Nephron (organoid): ENCODE measurements around the gene PROC.

Source experiments
- H3K27ac Mint-ChIP-seq, 3 experiments: 2 replicates each; pipeline ENCODE4 v1.8.0; 2020; ENCODE audit warnings: mixed read lengths in 3 of 3, mild to moderate bottlenecking in 2 of 3, moderate library complexity in 1 of 3
- H3K27me3 Mint-ChIP-seq: 2 replicates; pipeline ENCODE4 v1.8.0; 2021; ENCODE audit warnings: low read depth, mild to moderate bottlenecking, moderate library complexity, mixed read lengths
- H3K36me3 Mint-ChIP-seq: 2 replicates; pipeline ENCODE4 v1.8.0; 2020; ENCODE audit warnings: low read depth, mixed read lengths
- H3K4me1 Mint-ChIP-seq: 2 replicates; pipeline ENCODE4 v1.8.0; 2020; ENCODE audit warnings: mixed read lengths
- H3K4me3 Mint-ChIP-seq, 3 experiments: 2 replicates each; pipeline ENCODE4 v1.8.0; 2020; ENCODE audit warnings: mild to moderate bottlenecking in 3 of 3, mixed read lengths in 3 of 3, moderate library complexity in 2 of 3
- H3K9me3 Mint-ChIP-seq: 2 replicates; pipeline ENCODE4 v1.8.0; 2020; ENCODE audit warnings: mixed read lengths
- CTCF ChIP-seq, 3 experiments: fragments of 200-600 bp; sonication (generic); IDR thresholded peaks; one replicate each; pipeline ENCODE4 v1.5.0; 2021; ENCODE audit warnings: antibody characterized with exemption in 3 of 3; ENCODE audit not compliant: unreplicated experiment in 3 of 3

The PROC gene

GRCh38 chr2:127377262-127377661 is 41.0 kb upstream of the PROC start:
- Mint-ChIP-seq H3K4me1 (peaks cover 14% of the 10 kb centered on the region), H3K9me3 (peaks cover 37% of the 10 kb centered on the region), H3K4me3 (no peak overlapping the region), H3K36me3 (peaks cover 54% of the 10 kb centered on the region), H3K27me3 (no peaks in the 10 kb centered on the region), H3K27ac (peak overlapping the region in 2 of 3 experiments; percentile 7 to 62)
- TF ChIP-seq CTCF (IDR thresholded peaks at IDR 0.05; ENCODE audit: unreplicated experiment in 3 of 3), result no peak

- H3K4me3 Mint-ChIP-seq, result no peak overlapping the region
- H3K4me1 Mint-ChIP-seq, result peaks cover 24% of the 10 kb centered on the region
- TF ChIP-seq CTCF (IDR thresholded peaks at IDR 0.05; ENCODE audit: unreplicated experiment in 3 of 3), result no peak
These were observed 39.5 kb upstream of the PROC start for GRCh38 chr2:127378720-127379119.

GRCh38 chr2:127379712-127380355 is 38.4 kb upstream of the PROC start:
- Mint-ChIP-seq H3K27ac (no peak overlapping the region), H3K27me3 (no peaks in the 10 kb centered on the region), H3K9me3 (peaks cover 13% of the 10 kb centered on the region), H3K4me1 (peaks cover 32% of the 10 kb centered on the region), H3K36me3 (peaks cover 36% of the 10 kb centered on the region), H3K4me3 (no peak overlapping the region)
- no peak for TF ChIP-seq CTCF (IDR thresholded peaks at IDR 0.05; ENCODE audit: unreplicated experiment in 3 of 3)

More at GRCh38 chr2:127378720-127379119, 39.5 kb upstream of the PROC start:
- no peaks in the 10 kb centered on the region for H3K27me3 Mint-ChIP-seq
- peaks cover 47% of the 10 kb centered on the region for H3K36me3 Mint-ChIP-seq
- no peak overlapping the region for H3K27ac Mint-ChIP-seq
- peaks cover 24% of the 10 kb centered on the region for H3K9me3 Mint-ChIP-seq

GRCh38 chr2:127381762-127382161 is 36.5 kb upstream of the PROC start:
- no peak for TF ChIP-seq CTCF (IDR thresholded peaks at IDR 0.05; ENCODE audit: unreplicated experiment in 3 of 3)

GRCh38 chr2:127382831-127383230 is 35.4 kb upstream of the PROC start:
- no peak for TF ChIP-seq CTCF (IDR thresholded peaks at IDR 0.05; ENCODE audit: unreplicated experiment in 3 of 3)
- Mint-ChIP-seq H3K4me3 (no peak overlapping the region), H3K27ac (no peak overlapping the region), H3K36me3 (peaks cover 10% of the 10 kb centered on the region), H3K27me3 (no peaks in the 10 kb centered on the region), H3K9me3 (peaks cover 2% of the 10 kb centered on the region), H3K4me1 (peaks cover 50% of the 10 kb centered on the region)

More at GRCh38 chr2:127381762-127382161, 36.5 kb upstream of the PROC start:
- H3K27me3 Mint-ChIP-seq, result no peaks in the 10 kb centered on the region
- peaks cover 6% of the 10 kb centered on the region for H3K9me3 Mint-ChIP-seq
- H3K36me3 Mint-ChIP-seq, result peaks cover 21% of the 10 kb centered on the region
- H3K4me3 Mint-ChIP-seq, result no peak overlapping the region
- H3K27ac Mint-ChIP-seq, result no peak overlapping the region
- H3K4me1 Mint-ChIP-seq, result peaks cover 51% of the 10 kb centered on the region

- H3K27ac Mint-ChIP-seq, result peak overlapping the region in 1 of 3 experiments; percentile 20
- peak overlapping the region in 2 of 3 experiments; percentile 21 to 73 for H3K4me3 Mint-ChIP-seq
- peaks cover 59% of the 10 kb centered on the region for H3K4me1 Mint-ChIP-seq
- no peaks in the 10 kb centered on the region for H3K27me3 Mint-ChIP-seq
- peaks cover 4% of the 10 kb centered on the region for H3K36me3 Mint-ChIP-seq
- no peaks in the 10 kb centered on the region for H3K9me3 Mint-ChIP-seq
- TF ChIP-seq CTCF (IDR thresholded peaks at IDR 0.05; ENCODE audit: unreplicated experiment in 3 of 3), result no peak
These were observed 33.7 kb upstream of the PROC start for GRCh38 chr2:127384529-127384928.
